Measurements from ENCODE around the gene WDR5B. TPM values are rescaled to one million over a fixed set of nuclear protein-coding genes. Genes with fewer than 3 reads are reported as not detected.

Gene WDR5B
- total and polyA plus RNA-seq, 2 of the 8 experiments (the other 6 are each of a cell fraction or from before 2014, with no cell fraction given): 1.9 to 3.5 TPM

- POLR2A ChIA-PET (ENCODE audit: partially characterized antibody): interaction anchor here (1.1 to 4.0 kb wide), 2 partner anchors 31 kb away, joined by 3 to 29 read pairs; partner anchors contain the start of genes FAM162A and MIX23
- no peak overlapping the region for H3K4me3 ChIP-seq (ENCODE audit: extremely low read depth in 1 of 4, insufficient read depth in 2 of 4, low read depth in 3 of 4, low read length in 4 of 4)
- CTCF ChIA-PET (ENCODE audit: partially characterized antibody): interaction anchor here (3.2 to 3.9 kb wide), 2 partner anchors 22 to 29 kb away, joined by 16 to 17 read pairs; partner anchors contain the start of gene FAM162A
- TF ChIP-seq SIRT6 (IDR thresholded peaks at IDR 0.05; ENCODE audit: low read length): no peak
- TF ChIP-seq MAX (IDR thresholded peaks at IDR 0.05): no peak
- TF ChIP-seq NRF1 (IDR thresholded peaks at IDR 0.05; ENCODE audit: low read depth, low read length): no peak
- TF ChIP-seq CEBPB (IDR thresholded peaks at IDR 0.05; ENCODE audit: low read depth, low read length): no peak
- TF ChIP-seq BRCA1 (IDR thresholded peaks at IDR 0.05; ENCODE audit: low read depth, low read length): no peak
- no peak for TF ChIP-seq CREB1 (IDR thresholded peaks at IDR 0.05)
- TF ChIP-seq ATF3 (IDR thresholded peaks at IDR 0.05; ENCODE audit: insufficient read depth, low read depth, low read length): no peak
- no peak for TF ChIP-seq TAF1 (IDR thresholded peaks at IDR 0.05; ENCODE audit: low read depth, low read length)
- no peak for TF ChIP-seq SIN3A (conservative IDR thresholded peaks at IDR 0.05 in 1 of 2, IDR thresholded peaks at IDR 0.05 in 1 of 2; ENCODE audit: low read depth in 1 of 2, low read length in 2 of 2)
- no peak for TF ChIP-seq HDAC6 (IDR thresholded peaks at IDR 0.05; ENCODE audit: low read depth, low read length)
- TF ChIP-seq ATF2 (IDR thresholded peaks at IDR 0.05; ENCODE audit: low read length): no peak
- no peak for TF ChIP-seq RFX5 (IDR thresholded peaks at IDR 0.05; ENCODE audit: borderline replicate concordance, low read depth, low read length)
These were observed 1.5 kb downstream of the WDR5B start for GRCh38 chr3:122414391-122414790.

More at GRCh38 chr3:122414391-122414790, 1.5 kb downstream of the WDR5B start:
- H3K23ac ChIP-seq (ENCODE audit: insufficient read length): no peak overlapping the region
- DNase-seq (ENCODE audit: low read depth in 1 of 2, low spot score in 2 of 2): no peak
- no peak overlapping the region for H4K8ac ChIP-seq (ENCODE audit: extremely low read depth, insufficient read depth, low read length)
- H2BK120ac ChIP-seq (replicated peaks; ENCODE audit: low read depth, low read length): no peak overlapping the region
- H3K27me3 ChIP-seq (replicated peaks in 1 of 4; ENCODE audit: control insufficient read depth in 3 of 4, extremely low read depth in 1 of 4, insufficient read depth in 3 of 4, low read length in 3 of 4): no peaks in the 10 kb centered on the region
- no peak overlapping the region for H2AK5ac ChIP-seq (ENCODE audit: low read depth, low read length)
- WGBS, 2 experiments (ENCODE audit: extremely low coverage in 1 of 2, insufficient coverage in 1 of 2, insufficient read length in 1 of 2, insufficient replicate concordance in 2 of 2, low coverage in 1 of 2, low lambda C conversion rate in 2 of 2, missing lambda C conversion rate in 1 of 2): 95% methylated on average over 3 of the region's 3 CpGs; no CpG with 5 or more reads in 1 of the 2 experiments
- no peak overlapping the region for H2BK5ac ChIP-seq (ENCODE audit: low read depth, low read length)
- peaks cover 0 to 7% (median 3%) of the 10 kb centered on the region in 4 experiments; a peak in 1 of 7 replicates for H3K4me1 ChIP-seq (replicated peaks in 1 of 4; ENCODE audit: control insufficient read depth in 3 of 4, insufficient read depth in 4 of 4, low read length in 3 of 4)
- H2BK20ac ChIP-seq (ENCODE audit: low read length): no peak overlapping the region
- no peak overlapping the region for H4K91ac ChIP-seq (replicated peaks; ENCODE audit: insufficient read length, low read length)
- H2BK12ac ChIP-seq (ENCODE audit: low read depth, low read length): no peak overlapping the region
- peaks cover 0 to 23% of the 10 kb centered on the region in 2 experiments; a peak in 2 of 4 replicates for H3K79me2 ChIP-seq (ENCODE audit: control insufficient read depth in 1 of 2, insufficient read depth in 2 of 2, low read length in 2 of 2)
- no peak overlapping the region for H2BK15ac ChIP-seq (ENCODE audit: low read length)
- peaks cover 3% of the 10 kb centered on the region for H3K23me2 ChIP-seq (ENCODE audit: low read depth, low read length)
- no peak overlapping the region for H3K14ac ChIP-seq (ENCODE audit: insufficient read length)
- peak overlapping the region in 1 of 2 experiments; percentile 77; a peak in 1 of 4 replicates for H3K4me2 ChIP-seq (ENCODE audit: insufficient read depth in 1 of 2, low read depth in 2 of 2, low read length in 2 of 2)
- H3K36me3 ChIP-seq (ENCODE audit: control insufficient read depth in 2 of 4, insufficient read depth in 4 of 4, low read length in 3 of 4): peaks cover 0 to 10% (median 6%) of the 10 kb centered on the region in 4 experiments; a peak in 3 of 8 replicates
- H3K18ac ChIP-seq (ENCODE audit: extremely low read depth, low read length): no peak overlapping the region
- no peak overlapping the region for H4K5ac ChIP-seq (ENCODE audit: insufficient read length, low read depth, low read length)
- no peaks in the 10 kb centered on the region for H3K9me3 ChIP-seq (ENCODE audit: insufficient read depth in 2 of 2, low read depth in 1 of 2, low read length in 1 of 2)
- no peaks in the 10 kb centered on the region for H3K79me1 ChIP-seq (ENCODE audit: low read depth, low read length)
- no peak overlapping the region for H3K9ac ChIP-seq (replicated peaks in 1 of 4; ENCODE audit: extremely low read depth in 1 of 4, low read depth in 3 of 4, low read length in 3 of 4)
- no peak overlapping the region for H3K56ac ChIP-seq (replicated peaks; ENCODE audit: insufficient read length, low read depth, low read length)
- no peaks in the 10 kb centered on the region for H4K20me1 ChIP-seq (replicated peaks in 1 of 2; ENCODE audit: control insufficient read depth in 1 of 2, insufficient read depth in 2 of 2, low read length in 2 of 2)
- no peak overlapping the region for H3K27ac ChIP-seq (ENCODE audit: low read depth, low read length)
- no peak overlapping the region for H3K4ac ChIP-seq (replicated peaks; ENCODE audit: insufficient read length, low read depth, low read length)
- no peak overlapping the region for H2AFZ ChIP-seq (ENCODE audit: low read length)
- FAIRE-seq: no peak
